WTC11 (cell line): ENCODE results near the gene LTV1. TPM values are rescaled to one million over a fixed set of nuclear protein-coding genes. Genes with fewer than 3 reads are reported as not detected.

Experiments used
- ATAC-seq: fragments of 200-7000 bp; cut with Tn5 transposase; 2 replicates; pipeline ENCODE4 v1.10.0; 2021; ENCODE audit warnings: mild to moderate bottlenecking, moderate library complexity
- CTCF ChIA-PET: fragments of 300-600 bp; sonication (Branson Sonifier 250); formaldehyde crosslinking; loops from one replicate; lab custom pipeline; 2021; ENCODE audit warnings: antibody characterized with exemption; lab: Charles Lee
- POLR2A ChIA-PET: fragments of 350-600 bp; sonication (Branson Sonifier 250); formaldehyde crosslinking; loops from one replicate; lab custom pipeline; 2021; ENCODE audit warnings: antibody characterized with exemption; lab: Charles Lee
- DNase-seq: peaks from one replicate; pipeline ENCODE4 v3.0.0; 2021; ENCODE audit warnings: low spot score
- H3K27ac Mint-ChIP-seq: 2 replicates; pipeline ENCODE4 v1.8.0; 2021; ENCODE audit warnings: mixed read lengths
- H3K27me3 Mint-ChIP-seq: 2 replicates; pipeline ENCODE4 v1.8.0; 2021; ENCODE audit warnings: low read depth, mild to moderate bottlenecking, moderate library complexity, mixed read lengths
- H3K36me3 Mint-ChIP-seq: 2 replicates; pipeline ENCODE4 v1.8.0; 2021; ENCODE audit warnings: mixed read lengths
- H3K4me1 Mint-ChIP-seq: 2 replicates; pipeline ENCODE4 v1.8.0; 2022; ENCODE audit warnings: mixed read lengths
- H3K4me3 Mint-ChIP-seq: 2 replicates; pipeline ENCODE4 v1.8.0; 2021; ENCODE audit warnings: mild to moderate bottlenecking, moderate library complexity, mixed read lengths
- H3K9me3 Mint-ChIP-seq: 2 replicates; pipeline ENCODE4 v1.8.0; 2021; ENCODE audit warnings: mixed read lengths
- ATF2 ChIP-seq: sonication (generic); formaldehyde crosslinking; IDR thresholded peaks from 2 replicates; pipeline ENCODE4 v1.8.1; 2022; ENCODE audit warnings: low read depth, missing genetic modification reagents, borderline replicate concordance
- CDX4 ChIP-seq: fragments of 250-450 bp; sonication (Bioruptor Pico); IDR thresholded peaks from 2 replicates; pipeline ENCODE4 v1.9.0; 2021; ENCODE audit warnings: moderate library complexity, mild to moderate bottlenecking, inconsistent platforms, borderline replicate concordance
- CREM ChIP-seq: sonication (generic); formaldehyde crosslinking; IDR thresholded peaks from 2 replicates; pipeline ENCODE4 v1.8.1; 2022; ENCODE audit warnings: mild to moderate bottlenecking, missing genetic modification reagents, moderate library complexity
- CTCF ChIP-seq: fragments of 200-600 bp; IDR thresholded peaks from 2 replicates; pipeline ENCODE4 v1.8.0; 2022; ENCODE audit warnings: antibody characterized with exemption
- ELF4 ChIP-seq: sonication (generic); formaldehyde crosslinking; IDR thresholded peaks from 2 replicates; pipeline ENCODE4 v1.8.1; 2022; ENCODE audit warnings: low read depth, mild to moderate bottlenecking, moderate library complexity, missing genetic modification reagents
- FOXJ3 ChIP-seq: sonication (generic); formaldehyde crosslinking; IDR thresholded peaks from 2 replicates; pipeline ENCODE4 v1.9.0; 2021; ENCODE audit warnings: missing genetic modification reagents, mild to moderate bottlenecking, borderline replicate concordance
- GABPB1 ChIP-seq: sonication (generic); formaldehyde crosslinking; IDR thresholded peaks from 2 replicates; pipeline ENCODE4 v1.8.1; 2023; ENCODE audit warnings: mild to moderate bottlenecking, missing genetic modification reagents
- HMGXB4 ChIP-seq: sonication (generic); formaldehyde crosslinking; IDR thresholded peaks from 2 replicates; pipeline ENCODE4 v1.8.1; 2023; ENCODE audit warnings: mild to moderate bottlenecking, moderate library complexity, missing genetic modification reagents
- JAZF1 ChIP-seq: fragments of 250-450 bp; sonication (Bioruptor Pico); IDR thresholded peaks from 2 replicates; pipeline ENCODE4 v1.9.0; 2021; ENCODE audit warnings: moderate library complexity, mild to moderate bottlenecking, inconsistent platforms
- KAT7 ChIP-seq: sonication (generic); formaldehyde crosslinking; IDR thresholded peaks from 2 replicates; pipeline ENCODE4 v1.8.1; 2023; ENCODE audit warnings: missing genetic modification reagents, mild to moderate bottlenecking, borderline replicate concordance
- NFYB ChIP-seq: sonication (generic); formaldehyde crosslinking; conservative IDR thresholded peaks from 2 replicates; pipeline ENCODE4 v1.8.0; 2022; ENCODE audit warnings: low read depth, missing genetic modification reagents
- NR2C2 ChIP-seq: sonication (generic); formaldehyde crosslinking; IDR thresholded peaks from 2 replicates; pipeline ENCODE4 v1.8.0; 2022; ENCODE audit warnings: mild to moderate bottlenecking, missing genetic modification reagents
- TEAD1 ChIP-seq: sonication (generic); formaldehyde crosslinking; IDR thresholded peaks from 2 replicates; pipeline ENCODE4 v1.8.0; 2022; ENCODE audit warnings: mild to moderate bottlenecking, missing genetic modification reagents
- ZNF219 ChIP-seq: sonication (generic); formaldehyde crosslinking; IDR thresholded peaks from 2 replicates; pipeline ENCODE4 v1.8.0; 2023; ENCODE audit warnings: missing genetic modification reagents, mild to moderate bottlenecking, borderline replicate concordance
- total RNA-seq: library from RNA; stranded (reverse); gene quantifications from 3 replicates; pipeline ENCODE4 v1.2.3, GENCODE V29; 2021
- TF ChIP-seq, protein P1 (sequence below): fragments of 250-450 bp; sonication (Bioruptor Pico); IDR thresholded peaks from 2 replicates; pipeline ENCODE4 v1.9.0; 2021; ENCODE audit warnings: mild to moderate bottlenecking, borderline replicate concordance
- TF ChIP-seq, protein P2 (sequence below): sonication (generic); formaldehyde crosslinking; IDR thresholded peaks from 2 replicates; pipeline ENCODE4 v1.8.1; 2023; ENCODE audit warnings: mild to moderate bottlenecking, missing genetic modification reagents
- TF ChIP-seq, protein P3 (sequence below): sonication (generic); formaldehyde crosslinking; IDR thresholded peaks from 2 replicates; pipeline ENCODE4 v1.8.1; 2023; ENCODE audit warnings: mild to moderate bottlenecking, missing genetic modification reagents, moderate library complexity

Gene LTV1
- total RNA-seq, 1 experiment from 2014 or later = 37.7 TPM

GRCh38 chr6:143810745-143811144, 32.4 kb upstream of the LTV1 start (continued):
- TF ChIP-seq HMGXB4 (CRISPR knock-in tag) = no peak
- TF ChIP-seq GABPB1 = no peak
- TF ChIP-seq FOXJ3 (CRISPR knock-in tag) = no peak
- TF ChIP-seq CDX4 (CRISPR knock-in tag) = no peak
- no peak for TF ChIP-seq ELF4 (CRISPR knock-in tag)
- TF ChIP-seq, protein P1, sequence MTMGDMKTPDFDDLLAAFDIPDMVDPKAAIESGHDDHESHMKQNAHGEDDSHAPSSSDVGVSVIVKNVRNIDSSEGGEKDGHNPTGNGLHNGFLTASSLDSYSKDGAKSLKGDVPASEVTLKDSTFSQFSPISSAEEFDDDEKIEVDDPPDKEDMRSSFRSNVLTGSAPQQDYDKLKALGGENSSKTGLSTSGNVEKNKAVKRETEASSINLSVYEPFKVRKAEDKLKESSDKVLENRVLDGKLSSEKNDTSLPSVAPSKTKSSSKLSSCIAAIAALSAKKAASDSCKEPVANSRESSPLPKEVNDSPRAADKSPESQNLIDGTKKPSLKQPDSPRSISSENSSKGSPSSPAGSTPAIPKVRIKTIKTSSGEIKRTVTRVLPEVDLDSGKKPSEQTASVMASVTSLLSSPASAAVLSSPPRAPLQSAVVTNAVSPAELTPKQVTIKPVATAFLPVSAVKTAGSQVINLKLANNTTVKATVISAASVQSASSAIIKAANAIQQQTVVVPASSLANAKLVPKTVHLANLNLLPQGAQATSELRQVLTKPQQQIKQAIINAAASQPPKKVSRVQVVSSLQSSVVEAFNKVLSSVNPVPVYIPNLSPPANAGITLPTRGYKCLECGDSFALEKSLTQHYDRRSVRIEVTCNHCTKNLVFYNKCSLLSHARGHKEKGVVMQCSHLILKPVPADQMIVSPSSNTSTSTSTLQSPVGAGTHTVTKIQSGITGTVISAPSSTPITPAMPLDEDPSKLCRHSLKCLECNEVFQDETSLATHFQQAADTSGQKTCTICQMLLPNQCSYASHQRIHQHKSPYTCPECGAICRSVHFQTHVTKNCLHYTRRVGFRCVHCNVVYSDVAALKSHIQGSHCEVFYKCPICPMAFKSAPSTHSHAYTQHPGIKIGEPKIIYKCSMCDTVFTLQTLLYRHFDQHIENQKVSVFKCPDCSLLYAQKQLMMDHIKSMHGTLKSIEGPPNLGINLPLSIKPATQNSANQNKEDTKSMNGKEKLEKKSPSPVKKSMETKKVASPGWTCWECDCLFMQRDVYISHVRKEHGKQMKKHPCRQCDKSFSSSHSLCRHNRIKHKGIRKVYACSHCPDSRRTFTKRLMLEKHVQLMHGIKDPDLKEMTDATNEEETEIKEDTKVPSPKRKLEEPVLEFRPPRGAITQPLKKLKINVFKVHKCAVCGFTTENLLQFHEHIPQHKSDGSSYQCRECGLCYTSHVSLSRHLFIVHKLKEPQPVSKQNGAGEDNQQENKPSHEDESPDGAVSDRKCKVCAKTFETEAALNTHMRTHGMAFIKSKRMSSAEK = no peak

- Mint-ChIP-seq H3K27ac (no peak overlapping the region), H3K9me3 (0 out of 2 replicates have a peak, but pooled peaks cover 3% of the 10 kb centered on the region)
- POLR2A ChIA-PET = no interaction called here
- no peak for TF ChIP-seq NFYB (CRISPR knock-in tag)
- TF ChIP-seq ZNF219 = no peak
- TF ChIP-seq, protein P2, sequence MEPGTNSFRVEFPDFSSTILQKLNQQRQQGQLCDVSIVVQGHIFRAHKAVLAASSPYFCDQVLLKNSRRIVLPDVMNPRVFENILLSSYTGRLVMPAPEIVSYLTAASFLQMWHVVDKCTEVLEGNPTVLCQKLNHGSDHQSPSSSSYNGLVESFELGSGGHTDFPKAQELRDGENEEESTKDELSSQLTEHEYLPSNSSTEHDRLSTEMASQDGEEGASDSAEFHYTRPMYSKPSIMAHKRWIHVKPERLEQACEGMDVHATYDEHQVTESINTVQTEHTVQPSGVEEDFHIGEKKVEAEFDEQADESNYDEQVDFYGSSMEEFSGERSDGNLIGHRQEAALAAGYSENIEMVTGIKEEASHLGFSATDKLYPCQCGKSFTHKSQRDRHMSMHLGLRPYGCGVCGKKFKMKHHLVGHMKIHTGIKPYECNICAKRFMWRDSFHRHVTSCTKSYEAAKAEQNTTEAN = no peak
- no peak for TF ChIP-seq TEAD1 (CRISPR knock-in tag)
- no peak for TF ChIP-seq NR2C2
- no peak for TF ChIP-seq ATF2 (CRISPR knock-in tag)
- TF ChIP-seq KAT7 (CRISPR knock-in tag) = no peak
- TF ChIP-seq, all 79 proteins: peak for 0
- H3K4me1 Mint-ChIP-seq = no peaks in the 10 kb centered on the region
- no peaks in the 10 kb centered on the region for H3K27me3 Mint-ChIP-seq
- CTCF ChIA-PET = no interaction called here
- no peak for ATAC-seq
- DNase-seq = no peak
- no peak overlapping the region for H3K4me3 Mint-ChIP-seq
- peaks cover 42% of the 10 kb centered on the region for H3K36me3 Mint-ChIP-seq
These were observed 31.5 kb upstream of the LTV1 start for GRCh38 chr6:143811501-143812157.

- no peak overlapping the region for H3K4me3 Mint-ChIP-seq
- peaks cover 3% of the 10 kb centered on the region for H3K4me1 Mint-ChIP-seq
- peaks cover 22% of the 10 kb centered on the region for H3K36me3 Mint-ChIP-seq
- DNase-seq (no peak), ATAC-seq (no peak)
- CTCF ChIA-PET = interaction anchor here (0.6 kb wide), 1 partner anchor 11 kb away, joined by 3 read pairs; no protein-coding TSS in a partner anchor
- H3K27ac Mint-ChIP-seq = no peak overlapping the region
- POLR2A ChIA-PET = no interaction called here
- H3K9me3 Mint-ChIP-seq = no peaks in the 10 kb centered on the region
- no peaks in the 10 kb centered on the region for H3K27me3 Mint-ChIP-seq
- TF ChIP-seq FOXJ3 (CRISPR knock-in tag) (no peak), CTCF (no peak), CREM (CRISPR knock-in tag) (no peak), JAZF1 (CRISPR knock-in tag) (no peak), GABPB1 (no peak)
- TF ChIP-seq, protein P3, sequence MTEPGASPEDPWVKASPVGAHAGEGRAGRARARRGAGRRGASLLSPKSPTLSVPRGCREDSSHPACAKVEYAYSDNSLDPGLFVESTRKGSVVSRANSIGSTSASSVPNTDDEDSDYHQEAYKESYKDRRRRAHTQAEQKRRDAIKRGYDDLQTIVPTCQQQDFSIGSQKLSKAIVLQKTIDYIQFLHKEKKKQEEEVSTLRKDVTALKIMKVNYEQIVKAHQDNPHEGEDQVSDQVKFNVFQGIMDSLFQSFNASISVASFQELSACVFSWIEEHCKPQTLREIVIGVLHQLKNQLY = no peak
These were observed 25.5 kb upstream of the LTV1 start for GRCh38 chr6:143817621-143818020.
